ENCODE data around the gene MGLL. TPM values are rescaled to one million over a fixed set of nuclear protein-coding genes. Genes with fewer than 3 reads are reported as not detected.
A peak's percentile ranks its signal among the peaks of the same experiment; 100 is the strongest.

Gene MGLL
- total RNA-seq (2014; rRNA removed; shearing (Covaris generic)), result 8.7 and 10.5 TPM in 2 replicates
- polyA plus RNA-seq (2015; cell fraction: cytosol; rRNA removed), result 8.0 and 8.1 TPM in 2 replicates
- 4.9 and 9.9 TPM in 2 replicates for polyA plus RNA-seq (2015; cell fraction: nucleus; rRNA removed)

DNA sequence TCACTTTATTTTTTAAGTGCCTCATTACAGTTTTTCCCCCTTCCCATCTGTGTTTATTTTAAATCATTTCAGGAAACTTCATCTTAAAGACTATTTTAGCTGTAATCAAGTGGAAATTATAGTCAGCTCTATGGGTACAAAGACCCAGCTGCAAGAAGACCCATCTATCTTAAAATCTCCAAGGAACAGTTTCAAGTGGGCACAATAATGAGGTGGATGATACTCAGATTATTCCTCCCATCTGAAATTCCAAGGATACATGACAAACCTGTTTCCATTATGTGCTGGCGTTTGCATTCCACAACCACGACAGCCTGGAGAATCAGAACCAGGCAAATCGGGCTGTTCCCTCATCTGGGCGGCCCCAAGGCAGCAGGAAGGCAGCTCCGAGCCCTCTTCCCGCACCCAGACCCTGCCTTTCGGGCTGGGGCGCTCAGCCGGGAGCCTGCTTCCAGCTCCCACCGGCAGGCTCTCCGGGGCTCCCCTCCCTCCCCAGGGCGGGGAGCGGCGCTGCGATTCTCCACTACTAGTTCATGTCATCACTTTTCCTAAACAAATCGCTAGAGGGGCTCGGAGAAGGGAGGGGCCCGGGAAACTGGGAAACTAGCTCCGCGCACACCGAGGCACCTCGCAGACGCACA is at the start of gene MGLL:
MGLL (minus strand) TSS at position 475 of the 641 bp plus-strand sequence; CDS start at position 278, 197 bp downstream.
- DNase-seq (ENCODE audit: low read depth), result no peak

DNA sequence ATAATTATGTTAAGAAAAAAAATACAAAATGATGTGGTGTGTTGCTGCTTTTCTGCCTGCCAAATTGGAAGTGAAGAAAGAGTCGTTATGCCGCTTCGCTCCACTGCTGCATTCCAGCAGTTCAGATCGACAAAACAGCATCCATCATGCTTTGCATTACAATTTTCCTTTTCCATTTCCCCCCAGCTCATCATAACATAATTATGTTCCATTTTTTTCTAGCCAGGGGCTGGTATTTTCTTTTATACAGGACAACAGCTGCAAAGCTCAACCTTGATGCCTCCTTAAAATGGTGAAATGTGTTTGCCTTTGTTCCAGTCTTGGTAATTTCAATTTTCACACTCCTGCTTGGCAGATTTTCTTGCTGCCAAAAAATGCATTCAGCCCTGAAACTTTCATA is 47.8 kb upstream of the MGLL start:
- DNase-seq (ENCODE audit: low read depth), result no peak

DNA sequence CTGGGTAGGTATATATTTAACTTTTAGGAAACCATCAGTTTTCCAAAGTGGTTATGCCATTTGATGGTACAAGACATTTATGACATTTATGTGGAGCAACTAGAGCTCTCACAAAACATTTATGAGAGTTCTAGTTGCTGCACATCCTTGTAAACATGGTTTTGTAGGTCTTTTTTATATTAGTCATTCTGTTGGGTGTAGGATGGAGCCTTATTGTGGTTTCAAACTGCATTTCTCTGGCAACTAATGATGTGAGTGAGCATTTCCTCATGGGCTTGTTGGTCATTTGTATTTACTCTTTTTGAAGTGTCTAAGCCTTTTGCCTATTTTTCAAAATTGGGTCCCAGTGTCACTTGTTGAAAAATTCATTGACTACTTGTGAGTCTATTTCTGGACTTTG is 45.7 kb upstream of the MGLL start:
- peak; percentile 71 for DNase-seq (ENCODE audit: low read depth)

DNA sequence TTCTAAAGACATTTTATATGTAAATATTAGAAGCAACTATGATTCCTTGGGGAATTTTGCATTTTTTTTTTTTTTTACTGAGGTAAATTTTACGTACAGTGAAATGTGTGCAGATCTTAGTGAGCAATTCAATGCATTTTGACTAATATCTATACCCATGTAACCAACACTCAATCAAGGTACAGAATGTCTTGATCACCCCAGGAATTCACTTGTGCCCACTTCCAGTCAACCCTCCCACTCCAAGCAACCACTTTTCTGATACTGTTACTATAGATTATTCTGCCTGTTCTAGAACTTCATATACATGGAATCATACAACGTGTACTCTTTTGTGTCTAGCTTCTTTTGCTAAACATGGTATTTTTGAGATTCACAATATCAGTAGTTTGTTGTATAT is 45.1 kb upstream of the MGLL start:
- no peak for DNase-seq (ENCODE audit: low read depth)

DNA sequence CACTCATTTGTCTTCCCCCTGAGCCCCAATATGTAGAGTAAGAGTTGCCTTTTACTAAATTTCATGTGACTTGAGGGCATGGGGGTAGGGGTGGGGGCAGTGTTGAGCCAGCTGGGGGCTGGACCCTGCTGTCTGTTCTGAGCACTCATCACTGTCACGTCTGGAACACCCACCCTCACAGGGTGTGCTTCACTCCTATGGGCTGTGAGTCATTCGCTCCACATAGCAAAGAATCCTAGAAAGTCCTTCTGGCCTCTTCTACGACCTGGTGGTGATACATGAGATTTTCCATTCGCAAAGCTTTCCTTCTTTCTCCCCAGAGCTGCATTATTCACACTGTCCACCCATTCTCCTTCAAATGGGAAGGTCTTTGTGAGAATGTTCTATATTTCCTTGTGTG is 43.6 kb upstream of the MGLL start:
- peak; percentile 84 for DNase-seq (ENCODE audit: low read depth)

DNA sequence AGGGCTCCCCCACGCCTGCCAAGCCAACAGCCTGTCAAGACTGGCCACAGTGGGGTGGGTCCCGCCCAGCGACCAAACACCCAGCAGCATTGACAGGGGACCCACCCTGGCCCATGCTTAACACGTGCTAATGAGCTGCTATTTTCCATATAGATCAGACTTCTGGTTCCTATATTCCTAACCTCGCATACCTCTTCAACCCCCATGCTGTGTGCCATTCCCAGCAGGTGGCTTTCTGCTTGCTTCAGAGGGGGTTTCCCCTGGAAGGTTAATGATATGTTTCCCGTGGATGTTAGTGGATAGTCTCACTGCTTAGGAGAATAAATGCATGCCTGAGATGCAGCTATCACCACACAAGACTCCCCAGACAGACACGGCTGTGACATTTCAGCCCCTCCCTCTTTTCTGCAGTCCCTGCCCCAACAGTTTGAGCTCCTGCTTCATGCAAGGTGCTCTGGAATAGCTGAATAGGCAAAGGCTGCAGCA is 37.9 kb upstream of the MGLL start:
- DNase-seq (ENCODE audit: low read depth), result no peak

DNA sequence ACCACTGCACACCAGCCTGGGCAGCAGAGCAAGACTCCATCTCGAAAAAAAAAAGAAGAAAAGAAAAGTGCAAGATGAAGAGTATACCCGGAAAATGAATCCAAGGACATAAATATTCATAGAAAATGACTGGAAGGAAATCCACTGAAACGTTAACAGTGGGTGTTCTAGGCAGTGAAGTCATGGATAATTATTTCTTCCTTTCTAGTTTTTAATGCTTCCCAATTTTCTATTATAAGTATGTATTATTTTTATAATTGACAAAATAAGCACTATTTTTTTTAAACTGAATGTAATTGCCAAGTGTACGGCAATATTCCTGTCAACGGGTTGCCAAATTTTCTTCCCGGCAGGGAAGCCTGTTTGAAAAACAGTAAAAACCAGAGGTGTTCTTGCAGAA is 37.4 kb upstream of the MGLL start:
- DNase-seq (ENCODE audit: low read depth), result no peak

DNA sequence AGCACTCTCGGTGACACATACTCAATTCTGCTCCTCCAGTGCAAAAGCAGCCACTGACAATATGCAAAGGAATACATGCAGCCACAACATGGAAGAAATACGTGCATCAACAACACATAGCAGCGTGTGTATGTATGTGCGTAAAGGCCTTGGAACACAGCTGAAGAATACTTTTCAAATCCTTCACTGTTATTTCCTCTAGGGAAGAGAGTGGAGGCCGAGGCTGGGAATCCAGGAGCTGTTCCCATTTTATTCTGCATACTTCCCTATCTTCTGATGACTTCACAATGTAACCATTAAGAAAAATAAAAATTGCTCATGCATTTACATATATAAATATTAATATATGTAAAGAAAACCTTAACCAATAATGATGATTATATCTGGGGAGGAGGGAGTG is 36.6 kb upstream of the MGLL start:
- no peak for DNase-seq (ENCODE audit: low read depth)

DNA sequence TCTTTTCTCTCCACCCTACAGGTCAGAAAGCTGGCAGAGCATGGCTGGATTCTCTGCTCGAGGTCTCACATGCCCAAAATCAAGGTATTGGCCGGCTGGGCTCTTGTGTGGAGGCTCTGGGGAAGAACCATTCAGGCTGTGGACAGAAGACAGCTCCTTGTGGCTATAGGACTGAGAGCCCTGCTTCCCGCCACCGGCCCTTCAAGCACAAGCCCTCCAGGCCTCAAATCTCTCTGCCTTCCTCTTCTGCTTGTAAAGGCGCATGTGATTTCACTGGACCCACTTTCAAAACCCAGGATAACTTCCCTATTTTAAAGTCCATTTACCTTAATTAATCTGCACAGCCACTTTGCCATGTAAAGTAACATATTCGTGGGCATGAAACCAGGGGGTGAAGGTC is 36.2 kb upstream of the MGLL start:
- DNase-seq (ENCODE audit: low read depth), result no peak

DNA sequence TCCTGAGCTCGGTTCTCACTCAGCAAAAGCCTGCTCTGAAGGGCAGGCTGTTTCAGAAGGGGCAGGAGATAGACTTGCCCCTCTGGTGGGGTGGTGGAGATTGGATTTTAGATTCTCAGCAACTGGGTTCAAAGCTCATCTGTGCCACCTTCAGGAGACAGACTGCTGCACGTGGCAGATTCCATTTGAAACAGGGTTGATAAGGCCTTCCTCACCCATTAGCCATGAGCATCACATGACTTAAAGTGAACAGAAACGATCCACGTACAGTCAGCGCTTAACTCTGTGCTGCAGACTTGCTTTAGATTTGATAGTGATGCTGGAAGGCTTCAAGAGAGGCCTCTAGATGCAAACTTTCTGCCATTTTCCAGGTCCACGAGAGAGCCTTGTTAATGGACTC is 35.0 kb upstream of the MGLL start:
- DNase-seq (ENCODE audit: low read depth), result peak; percentile 37

DNA sequence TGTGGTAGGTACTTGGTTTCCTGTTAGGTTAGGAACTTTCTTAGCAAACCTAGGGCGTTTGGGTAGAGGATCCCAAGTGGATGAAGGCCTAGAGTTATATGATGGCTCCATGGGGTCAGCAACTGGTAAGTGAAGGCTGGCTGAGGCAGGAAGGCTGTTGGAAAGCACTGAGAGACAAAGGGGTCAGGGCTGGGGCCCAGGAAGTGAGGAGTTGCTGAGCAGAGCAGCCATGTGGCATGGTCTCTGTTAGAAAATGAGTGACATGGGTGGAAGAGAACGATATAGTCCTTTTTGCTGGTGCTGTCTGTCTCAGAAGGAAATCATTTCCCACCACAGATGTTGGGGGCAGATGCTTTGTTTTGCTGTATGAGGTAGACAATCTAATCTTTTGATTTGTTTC is 34.5 kb upstream of the MGLL start:
- DNase-seq (ENCODE audit: low read depth), result no peak

DNA sequence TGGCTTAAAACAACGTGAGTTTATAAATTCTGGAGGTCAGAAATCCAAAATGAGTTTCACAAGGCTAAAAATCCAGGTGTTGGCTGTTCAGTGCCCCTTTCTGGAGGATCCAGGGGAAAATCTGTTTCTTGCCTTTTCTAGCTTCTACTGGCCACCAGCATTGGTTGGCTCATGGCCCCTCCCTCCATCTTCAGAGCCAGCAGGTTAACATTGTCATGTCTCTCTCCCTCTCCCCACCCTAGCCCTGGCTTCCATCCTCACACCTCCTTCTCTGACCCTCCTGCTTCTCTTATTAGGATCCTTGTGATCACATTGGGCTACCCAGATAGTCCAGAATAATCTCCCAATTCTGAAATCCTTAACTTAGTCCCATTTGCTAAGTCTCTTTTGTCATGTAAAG is 32.9 kb upstream of the MGLL start:
- no peak for DNase-seq (ENCODE audit: low read depth)

DNA sequence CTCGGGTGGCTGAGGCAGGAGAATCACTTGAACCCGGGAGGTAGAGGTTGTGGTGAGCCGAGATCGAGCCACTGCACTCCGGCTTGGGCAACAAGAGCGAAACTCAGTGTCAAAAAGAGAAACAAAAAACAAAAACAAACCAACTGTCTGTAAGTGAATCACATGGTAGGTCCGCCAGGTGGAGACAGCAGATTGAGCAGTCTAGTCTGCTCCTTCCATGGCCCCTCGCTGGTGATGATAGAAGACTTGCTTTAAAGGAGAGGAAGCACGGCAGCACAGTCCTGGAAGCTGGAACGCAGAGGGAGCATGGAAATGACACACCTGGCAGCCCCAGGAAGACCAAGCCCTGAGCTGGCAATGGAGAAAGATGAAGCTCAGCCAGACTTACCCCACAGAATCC is 31.4 kb upstream of the MGLL start:
- DNase-seq (ENCODE audit: low read depth), result no peak

DNA sequence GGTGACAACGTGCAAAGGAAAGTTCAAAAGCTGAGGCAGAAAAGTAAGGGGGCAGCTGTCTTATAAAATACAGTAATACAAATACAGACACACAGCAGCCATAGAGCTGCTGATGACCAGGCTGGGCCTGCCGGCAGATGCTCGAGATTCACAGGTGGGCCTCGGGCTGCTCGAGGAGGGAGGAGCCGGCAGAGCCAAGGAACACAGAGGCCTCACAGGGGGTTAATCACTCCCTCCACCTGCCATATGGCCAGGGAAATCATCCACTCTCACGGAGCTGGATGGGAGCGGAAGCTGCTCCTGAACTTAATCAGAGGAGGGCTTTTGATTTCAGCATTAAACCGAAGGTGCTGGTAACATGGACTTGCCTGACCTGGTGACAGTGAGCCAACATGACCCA is 29.6 kb upstream of the MGLL start:
- no peak for DNase-seq (ENCODE audit: low read depth)

DNA sequence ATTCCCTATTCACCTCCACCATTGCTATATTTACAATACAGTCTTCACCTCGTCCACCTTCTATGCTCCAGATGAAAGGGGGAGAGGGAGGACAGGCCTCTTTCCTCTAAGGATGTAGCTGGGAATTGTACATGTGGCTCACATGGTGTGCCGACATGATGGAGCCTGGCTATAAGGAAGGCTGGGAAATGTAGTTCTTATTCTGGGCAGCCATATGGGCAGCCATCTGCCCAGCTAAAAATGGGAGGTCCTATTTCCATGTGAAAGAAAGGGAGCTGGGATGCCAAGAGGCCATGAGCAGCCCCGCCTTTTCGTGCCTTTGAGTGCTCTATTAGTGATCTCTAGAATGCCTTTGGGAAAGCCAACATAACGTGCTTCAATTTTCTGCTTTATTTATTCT is 27.1 kb upstream of the MGLL start:
- no peak for DNase-seq (ENCODE audit: low read depth)

DNA sequence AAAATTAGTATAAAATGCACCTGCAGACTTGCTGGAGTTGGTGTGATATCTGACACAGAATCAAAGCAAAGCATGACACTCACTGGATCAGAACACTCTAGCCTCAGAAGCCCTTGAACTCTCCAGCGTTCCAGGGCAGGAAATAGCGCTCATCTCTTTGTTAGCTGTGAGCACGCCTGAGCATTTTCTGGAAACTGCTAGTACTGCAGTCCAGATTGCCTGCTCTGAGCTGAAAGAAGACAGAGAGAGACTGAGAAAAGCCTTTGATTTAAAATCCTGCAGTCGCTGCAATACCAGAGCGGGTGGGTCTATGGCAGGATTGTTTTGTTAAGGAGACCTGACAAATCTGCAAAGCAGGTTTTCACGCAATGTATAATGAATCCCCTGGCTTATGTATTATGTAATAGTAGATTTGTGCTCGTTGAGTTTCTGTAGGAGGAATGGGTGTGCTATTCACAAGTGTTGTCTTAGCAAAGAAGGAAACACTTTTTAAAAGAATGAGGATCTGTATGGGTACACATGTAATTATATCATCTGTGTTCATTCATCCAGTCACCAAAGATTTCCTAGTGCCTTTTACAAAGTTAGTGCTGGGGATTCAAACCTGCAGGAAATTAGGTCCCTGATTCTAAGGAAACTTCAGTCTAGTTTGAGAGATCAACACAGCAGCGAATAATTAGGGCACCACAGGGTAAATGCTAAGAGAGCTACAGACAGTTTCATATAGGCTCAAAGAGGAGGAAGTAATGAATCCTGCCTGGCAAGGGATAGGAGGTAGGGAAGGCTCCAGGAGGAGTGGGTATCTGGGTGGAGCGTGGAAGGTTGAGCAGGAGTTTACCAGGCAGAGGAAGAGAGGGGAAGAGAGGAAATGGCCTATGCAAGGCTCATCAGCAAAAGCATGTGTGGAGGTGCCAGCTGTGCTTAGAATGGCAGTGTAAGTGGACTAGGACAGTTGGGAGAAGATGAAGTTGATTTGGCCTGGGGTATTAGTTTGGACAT is 26.1 kb upstream of the MGLL start:
- DNase-seq (ENCODE audit: low read depth), result no peak

DNA sequence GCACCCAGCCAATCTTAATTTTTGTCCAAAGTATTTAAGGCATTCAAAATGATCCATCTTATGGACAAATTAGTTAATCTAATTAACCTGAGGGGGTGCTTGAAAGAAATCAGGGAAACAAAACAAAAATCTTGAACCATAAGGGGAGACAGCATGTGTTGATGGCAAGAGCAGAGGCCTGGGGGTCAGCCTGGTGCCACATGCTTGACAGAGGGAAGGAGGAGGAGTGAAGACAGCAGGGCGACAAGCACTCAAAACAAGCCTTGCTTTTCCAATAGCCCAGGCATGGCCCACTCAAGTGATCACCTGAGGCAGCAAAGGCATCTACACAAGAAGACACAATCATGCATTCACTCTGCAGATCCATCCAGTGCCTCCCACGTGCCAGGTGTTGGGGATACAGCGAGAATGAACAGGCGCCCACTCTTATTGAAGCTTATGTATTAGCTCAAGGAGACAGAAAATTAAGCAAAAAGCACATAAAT is 25.0 kb upstream of the MGLL start:
- no peak for DNase-seq (ENCODE audit: low read depth)

DNA sequence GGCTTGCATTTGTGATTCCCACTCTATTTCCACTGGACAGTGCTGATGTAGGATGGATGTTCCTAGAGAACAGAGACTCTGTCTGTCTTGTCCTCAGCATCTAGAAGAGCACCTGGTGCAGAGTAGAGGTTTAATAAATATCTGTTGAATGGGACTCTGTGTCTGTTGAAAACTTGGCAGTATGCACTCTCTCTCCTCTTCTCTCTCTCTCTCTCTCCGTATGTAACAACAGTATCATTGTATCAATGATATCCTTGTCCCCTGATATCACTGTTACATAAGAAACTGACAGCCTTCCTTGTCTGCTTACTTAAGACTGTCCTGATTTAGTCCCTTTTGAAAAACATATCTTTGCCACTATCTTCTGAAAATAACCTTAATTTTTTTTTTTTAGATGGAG is 24.3 kb upstream of the MGLL start:
- no peak for DNase-seq (ENCODE audit: low read depth)

DNA sequence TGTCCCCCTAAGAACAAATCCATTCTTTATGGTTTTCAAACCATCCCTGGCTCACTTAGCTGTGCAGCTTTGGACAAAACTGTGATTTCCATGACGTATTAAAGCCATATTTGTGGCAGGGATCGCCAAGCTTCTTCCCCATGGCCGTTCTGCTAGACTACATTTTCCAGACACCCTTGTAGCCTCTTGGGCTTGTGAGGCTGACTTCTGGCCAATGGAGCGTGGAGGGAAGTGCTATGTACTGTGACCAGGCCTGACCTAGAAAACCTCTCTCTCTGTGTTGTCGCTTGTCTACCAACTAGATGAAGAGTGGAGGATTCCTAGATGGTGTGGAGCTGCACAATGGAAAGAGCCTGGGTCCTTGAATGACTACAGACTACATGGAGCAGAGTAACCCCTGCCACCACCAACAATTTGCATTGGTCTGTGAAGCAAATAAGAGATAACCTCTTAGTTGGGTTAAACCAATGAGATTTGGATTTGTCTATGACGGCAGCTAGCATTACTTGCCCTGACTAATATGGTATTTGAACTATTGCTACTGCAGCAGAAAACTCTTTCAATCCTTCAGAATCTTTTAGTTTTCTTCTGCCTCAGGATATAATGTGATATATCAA is 22.1 kb upstream of the MGLL start:
- no peak for DNase-seq (ENCODE audit: low read depth)

DNA sequence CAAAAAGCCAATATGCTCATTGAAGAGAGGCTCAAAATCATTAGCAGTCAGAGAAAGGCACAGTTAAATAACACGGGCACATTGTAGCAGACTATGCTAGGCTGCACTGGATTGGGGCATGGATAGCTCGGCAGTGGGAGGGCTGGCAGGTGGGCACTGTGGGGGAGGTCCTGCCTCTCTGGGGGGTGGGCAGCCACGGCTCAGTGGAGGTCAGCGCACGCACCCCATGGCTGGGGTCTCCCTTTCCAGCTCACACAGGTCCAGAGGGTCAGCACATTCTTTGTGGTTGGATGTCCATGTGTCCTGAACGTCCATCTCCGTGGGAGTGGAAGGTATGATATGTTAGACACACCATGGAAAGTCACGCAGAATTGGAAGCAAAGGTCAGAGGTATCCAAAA is 18.4 kb upstream of the MGLL start:
- DNase-seq (ENCODE audit: low read depth), result no peak

DNA sequence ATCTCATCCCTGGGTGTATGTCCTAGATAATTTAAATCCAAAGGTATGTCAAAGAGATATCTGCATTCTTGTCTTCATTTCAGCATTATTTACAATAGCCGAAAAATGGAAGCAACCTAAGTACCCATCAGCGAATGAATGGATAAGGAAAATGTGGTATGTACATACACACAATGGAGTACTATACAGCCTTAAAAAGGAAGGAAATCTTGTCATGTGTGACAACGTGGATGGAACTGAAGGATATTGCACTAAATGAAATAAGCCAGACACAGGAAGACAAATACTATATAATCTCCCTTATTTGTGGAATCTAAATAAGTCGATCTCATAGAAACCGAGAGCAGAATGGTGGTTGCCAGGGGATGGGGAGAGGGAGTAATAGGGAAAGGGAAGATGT is 16.8 kb upstream of the MGLL start:
- no peak for DNase-seq (ENCODE audit: low read depth)

Measured in HT1080 (cell line).